Colon (tissue), 2 donors: ENCODE measurements around the gene COL2A1.

ENCODE experiments used
- FAIRE-seq: peaks from 2 replicates; lab custom pipeline; 2012; peaks lifted over from hg19 to GRCh38; lab: Jason Lieb, UNC
- donor health status: control.
- donor health status: control.

COL2A1 gene

GRCh38 chr12:47944685-47945340 is 59.5 kb downstream of the COL2A1 start:
- FAIRE-seq = no peak

- FAIRE-seq = no peak
These were observed 60.5 kb downstream of the COL2A1 start for GRCh38 chr12:47943623-47944340.

DNA sequence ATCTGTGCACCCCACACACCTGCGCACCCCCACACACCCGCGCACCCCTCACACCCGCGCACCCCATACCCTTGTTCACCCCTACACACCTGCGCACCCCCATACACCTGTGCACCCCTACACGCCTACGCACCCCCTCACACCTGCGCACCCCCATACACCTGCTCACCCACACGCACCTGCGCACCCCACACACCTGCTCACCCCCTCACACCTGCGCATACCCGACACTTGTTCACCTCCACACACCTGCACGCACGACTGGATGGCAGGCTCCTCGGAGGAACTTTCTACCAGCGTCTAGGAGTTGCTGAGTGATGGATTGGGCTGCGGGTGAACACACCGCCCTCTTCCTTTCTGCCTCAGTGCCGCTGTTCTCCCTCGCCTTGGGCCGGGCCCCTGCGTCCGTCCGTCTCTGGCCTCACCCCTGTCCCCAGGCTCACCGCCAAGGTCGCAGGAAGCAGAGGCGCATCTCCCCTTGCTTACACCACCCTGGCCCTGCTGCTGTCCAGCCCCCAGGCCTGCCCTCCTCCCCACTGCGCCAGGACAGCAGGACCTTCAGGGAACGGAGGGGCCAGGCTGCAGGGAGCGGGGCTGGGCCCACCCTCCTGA is 61.6 kb downstream of the COL2A1 start:
- FAIRE-seq = no peak

DNA sequence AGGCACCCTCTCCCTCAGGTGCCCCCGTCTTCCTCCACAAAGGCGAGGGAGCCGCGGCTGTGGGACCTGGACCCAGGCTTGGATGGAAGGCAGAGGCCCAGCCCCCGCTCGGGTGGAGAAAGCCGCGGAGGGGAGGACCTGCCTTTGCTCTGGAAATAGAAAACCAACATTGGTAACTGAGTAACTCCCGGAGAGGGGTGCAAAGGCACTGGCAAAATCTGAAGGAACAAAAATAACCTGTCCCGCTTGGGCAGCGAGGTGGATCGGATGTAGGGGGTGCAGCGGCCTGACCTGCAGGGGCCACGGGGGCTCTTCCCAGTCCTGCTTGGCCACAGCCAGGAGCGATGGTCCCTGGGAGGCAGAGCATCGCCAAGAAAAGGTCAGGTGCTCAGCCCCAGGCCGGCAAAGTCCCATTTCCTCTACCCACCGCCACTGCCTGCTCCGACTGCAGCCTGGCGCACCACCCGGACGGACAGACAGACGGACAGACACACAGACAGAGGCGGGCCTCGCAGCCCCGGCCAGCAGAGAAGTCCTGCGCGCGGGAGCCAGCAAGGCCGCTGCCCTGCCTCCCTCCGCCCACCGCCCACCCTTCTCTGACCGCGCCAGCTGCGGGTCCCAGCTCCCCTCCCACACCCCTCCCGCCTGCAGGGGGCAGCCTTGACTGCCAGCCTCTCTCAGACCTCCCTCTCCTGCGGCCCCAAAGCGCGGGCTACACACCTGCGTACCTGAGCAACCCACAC is 62.2 kb downstream of the COL2A1 start:
- no peak for FAIRE-seq

- no peak for FAIRE-seq
These were observed 62.8 kb downstream of the COL2A1 start for GRCh38 chr12:47941475-47941780.

DNA sequence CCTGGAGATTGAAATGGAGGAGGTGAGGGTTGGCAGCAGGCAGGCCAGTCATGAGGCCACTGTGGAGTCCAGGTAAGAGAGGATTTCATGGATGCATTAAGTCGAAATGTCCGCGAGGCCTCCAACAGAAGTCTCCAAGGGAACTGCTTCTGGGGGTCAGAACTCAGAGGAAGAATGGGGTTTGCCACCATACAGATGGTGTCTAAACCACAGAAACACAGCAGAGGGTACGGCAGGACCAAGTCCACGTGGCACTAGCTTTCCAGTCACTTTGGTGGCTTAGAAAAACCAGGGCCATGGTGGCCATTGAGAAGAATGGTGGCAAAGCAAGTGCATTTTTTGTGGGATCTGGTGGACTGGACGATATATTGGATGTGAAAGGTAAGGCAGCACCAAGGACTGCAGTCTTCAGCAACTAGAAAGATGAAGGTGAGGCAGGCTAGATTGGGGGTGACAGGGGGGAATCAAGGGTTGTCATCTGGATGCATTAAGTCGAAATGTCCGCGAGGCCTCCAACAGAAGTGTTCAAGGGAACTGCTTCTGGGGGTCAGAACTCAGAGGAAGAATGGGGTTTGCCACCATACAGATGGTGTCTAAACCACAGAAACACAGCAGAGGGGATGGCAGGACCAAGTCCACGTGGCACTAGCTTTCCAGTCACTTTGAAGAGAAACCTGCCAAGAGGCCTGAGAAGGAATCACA is 63.4 kb downstream of the COL2A1 start:
- no peak for FAIRE-seq

DNA sequence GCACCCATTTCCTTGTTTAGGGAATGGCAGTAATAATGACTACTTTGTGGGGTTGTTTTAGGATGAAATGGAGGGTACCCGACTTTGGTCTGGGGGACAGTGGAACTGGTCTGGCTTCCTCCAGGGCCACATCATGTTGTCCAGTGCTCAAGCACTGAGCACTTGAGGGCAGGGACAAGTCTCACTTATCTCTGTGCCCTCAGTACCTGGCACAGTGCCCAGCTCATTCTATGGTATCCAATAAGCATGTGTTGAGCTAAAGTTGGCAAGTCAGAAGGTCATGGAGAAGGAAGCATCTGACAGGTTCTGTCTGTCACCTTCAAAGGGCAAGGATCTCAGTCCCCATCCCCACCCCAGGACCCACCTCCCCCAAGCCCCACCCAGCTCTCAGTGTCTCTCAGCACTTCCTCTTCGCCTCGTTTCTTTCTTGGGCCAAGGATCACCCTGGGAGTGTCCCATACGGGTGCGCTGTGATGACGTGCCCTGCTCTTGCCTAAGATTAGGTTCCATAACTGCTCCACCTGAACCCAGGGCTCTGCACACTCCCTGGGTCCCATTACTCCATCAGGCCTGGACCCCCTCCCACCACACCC is 65.2 kb downstream of the COL2A1 start:
- FAIRE-seq = no peak

- FAIRE-seq = no peak
These were observed 65.7 kb downstream of the COL2A1 start for GRCh38 chr12:47938594-47938993.

- no peak for FAIRE-seq
These were observed 66.2 kb downstream of the COL2A1 start for GRCh38 chr12:47938093-47938492.

DNA sequence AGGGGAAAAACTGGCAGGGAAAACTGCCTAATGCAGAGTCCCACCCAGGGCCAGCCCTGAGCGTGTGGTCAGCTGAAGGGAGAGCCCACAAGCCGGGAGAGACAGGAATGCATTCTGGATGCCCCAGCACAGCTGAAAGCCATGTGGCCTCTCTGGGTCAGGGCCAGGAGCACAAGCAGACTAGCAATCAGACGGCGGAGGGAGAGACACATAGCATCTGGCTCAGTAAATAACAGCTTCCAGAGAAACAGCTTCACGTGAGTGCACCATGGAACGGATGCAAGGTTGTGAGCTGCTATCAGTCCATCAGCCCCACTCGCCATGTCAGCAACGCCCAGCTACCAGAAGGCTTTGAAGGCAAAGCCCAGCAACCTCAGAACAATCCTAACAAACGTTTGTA is 69.1 kb downstream of the COL2A1 start:
- no peak for FAIRE-seq

DNA sequence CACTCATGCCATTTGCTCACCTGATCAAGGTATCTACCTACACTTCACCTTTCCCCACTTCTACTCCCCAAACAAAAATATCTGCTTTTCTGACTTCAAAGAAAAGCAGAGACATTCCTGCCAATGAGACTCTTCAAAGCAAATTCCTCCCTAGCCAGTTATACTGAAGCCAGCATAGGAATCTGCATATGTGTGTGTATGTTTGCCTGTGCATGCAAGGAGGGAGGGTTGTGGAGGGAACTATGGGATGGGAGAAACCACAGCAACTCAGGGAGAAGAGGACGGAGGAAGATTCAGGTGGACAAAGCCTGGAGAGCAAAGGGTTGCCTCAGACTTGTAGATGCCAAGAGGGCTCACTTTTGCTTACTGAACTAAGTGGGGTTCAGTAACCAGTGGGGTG is 73.1 kb downstream of the COL2A1 start:
- no peak for FAIRE-seq

DNA sequence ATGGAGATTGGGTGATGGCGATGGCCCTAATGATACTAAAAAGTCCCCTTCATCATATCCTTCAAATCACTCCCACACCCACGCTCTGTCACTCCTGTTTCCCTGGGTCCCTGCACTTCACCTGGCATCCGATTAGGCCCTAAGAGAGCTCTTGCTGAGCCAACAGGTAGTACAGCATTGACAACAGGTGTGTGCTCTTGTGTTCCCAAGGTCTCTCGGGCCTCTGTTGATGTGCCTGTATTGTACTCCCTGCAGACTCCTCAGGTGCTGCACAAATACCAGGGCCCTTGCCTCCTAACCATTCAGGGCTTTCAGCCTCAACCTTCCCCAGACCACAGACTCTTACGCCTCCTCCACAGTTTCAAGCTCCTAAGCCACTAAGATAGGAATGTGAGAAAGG is 73.6 kb downstream of the COL2A1 start:
- FAIRE-seq = no peak

DNA sequence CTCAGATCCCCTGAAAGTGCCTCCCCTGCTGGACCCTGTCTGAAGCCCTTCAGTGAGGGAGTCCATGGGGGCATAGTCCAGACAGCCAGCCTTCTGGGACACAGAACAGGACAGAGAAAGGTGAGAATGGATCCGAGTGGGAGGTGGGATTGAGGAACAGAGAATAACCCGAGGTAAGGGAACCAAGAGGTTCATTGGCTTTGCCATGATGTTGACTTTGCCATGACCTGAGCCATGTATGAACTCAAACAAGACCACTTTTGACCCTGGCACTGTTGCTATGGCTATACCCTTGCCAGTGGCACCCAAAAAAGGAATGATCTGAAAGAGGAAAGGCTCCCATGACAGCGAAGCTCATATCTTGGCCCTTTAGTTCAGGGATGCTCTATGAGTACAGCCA is 76.9 kb downstream of the COL2A1 start:
- no peak for FAIRE-seq
